Fibroblast of lung (primary cell): Measurements from ENCODE around the gene ARL15.
"Not testable (repeated sequence)": the region's sequence is repeated elsewhere in the genome, so short reads cannot be mapped to it uniquely, and the experiment has no call there.

Source experiments
- EZH2 ChIP-seq: IDR thresholded peaks from 2 replicates; pipeline ENCODE4 v1.5.1; 2012; ENCODE audit warnings: low read length, control low read depth, mild to moderate bottlenecking; ENCODE audit errors: missing control alignments
- TF ChIP-seq, protein P1 (sequence below), 2 donors: IDR thresholded peaks in 1 of 2; conservative IDR thresholded peaks in 1 of 2; 1 replicate in 1 of 2; 2 replicates in 1 of 2; pipeline ENCODE4 v1.5.1; 2011 to 2012; ENCODE audit warnings: low read length in 2 of 2, control low read depth in 1 of 2, inconsistent platforms in 1 of 2, low read depth in 1 of 2, mild to moderate bottlenecking in 1 of 2

- TF ChIP-seq, protein P1, sequence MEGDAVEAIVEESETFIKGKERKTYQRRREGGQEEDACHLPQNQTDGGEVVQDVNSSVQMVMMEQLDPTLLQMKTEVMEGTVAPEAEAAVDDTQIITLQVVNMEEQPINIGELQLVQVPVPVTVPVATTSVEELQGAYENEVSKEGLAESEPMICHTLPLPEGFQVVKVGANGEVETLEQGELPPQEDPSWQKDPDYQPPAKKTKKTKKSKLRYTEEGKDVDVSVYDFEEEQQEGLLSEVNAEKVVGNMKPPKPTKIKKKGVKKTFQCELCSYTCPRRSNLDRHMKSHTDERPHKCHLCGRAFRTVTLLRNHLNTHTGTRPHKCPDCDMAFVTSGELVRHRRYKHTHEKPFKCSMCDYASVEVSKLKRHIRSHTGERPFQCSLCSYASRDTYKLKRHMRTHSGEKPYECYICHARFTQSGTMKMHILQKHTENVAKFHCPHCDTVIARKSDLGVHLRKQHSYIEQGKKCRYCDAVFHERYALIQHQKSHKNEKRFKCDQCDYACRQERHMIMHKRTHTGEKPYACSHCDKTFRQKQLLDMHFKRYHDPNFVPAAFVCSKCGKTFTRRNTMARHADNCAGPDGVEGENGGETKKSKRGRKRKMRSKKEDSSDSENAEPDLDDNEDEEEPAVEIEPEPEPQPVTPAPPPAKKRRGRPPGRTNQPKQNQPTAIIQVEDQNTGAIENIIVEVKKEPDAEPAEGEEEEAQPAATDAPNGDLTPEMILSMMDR (conservative IDR thresholded peaks at IDR 0.05 in 1 of 2, IDR thresholded peaks at IDR 0.05 in 1 of 2; ENCODE audit: low read depth in 1 of 2, low read length in 2 of 2) = not testable (repeated sequence)
- not testable (repeated sequence) for TF ChIP-seq EZH2
Measured at GRCh38 chr5:54060919-54061318, 249.5 kb downstream of the ARL15 start.
